Measurements from ENCODE around the gene CTBP2. TPM values are rescaled to one million over a fixed set of nuclear protein-coding genes. Genes with fewer than 3 reads are reported as not detected.

The CTBP2 gene
- total RNA-seq, 1 experiment from 2014 or later: 97.2 TPM

DNA sequence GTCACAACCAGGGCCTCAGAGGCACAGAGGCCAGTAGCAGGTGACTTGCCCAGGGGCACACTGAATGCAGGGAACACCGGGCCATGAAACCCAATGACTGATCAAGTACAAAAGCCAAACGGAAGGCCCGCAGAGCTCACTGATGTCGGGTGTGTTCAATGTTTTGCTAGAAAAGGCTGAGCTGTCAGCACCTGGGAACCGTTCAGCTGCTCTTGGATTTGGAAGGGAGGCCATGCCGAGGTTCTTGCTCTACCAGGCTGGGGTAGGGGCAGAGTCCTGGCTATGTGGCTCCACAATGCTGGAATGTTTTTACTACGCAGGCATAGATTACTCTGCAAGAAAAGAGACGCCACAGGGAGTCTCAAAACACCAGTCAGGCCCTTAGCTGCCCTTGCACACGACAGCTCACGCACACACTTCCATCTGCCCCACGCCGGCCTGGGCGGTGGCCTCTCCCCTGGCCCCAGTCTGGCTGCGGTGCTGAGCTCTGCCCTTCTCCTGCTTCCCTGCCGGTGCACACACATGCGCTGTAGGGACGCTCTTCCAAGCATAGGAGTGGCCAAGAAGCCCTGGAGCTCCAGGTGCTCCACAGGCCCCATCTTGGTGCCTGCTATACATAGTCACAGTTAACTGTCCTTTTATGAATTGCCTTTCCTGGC lies 138.5 kb downstream of the CTBP2 start:
- H3K27me3 ChIP-seq (replicated peaks; ENCODE audit: control insufficient read depth, insufficient read depth, low read length): no peaks in the 10 kb centered on the region
- Mint-ChIP-seq H3K36me3 (ENCODE audit: insufficient read depth, unreplicated experiment) (peaks cover 86% of the 10 kb centered on the region), H3K4me3 (ENCODE audit: unreplicated experiment) (no peak overlapping the region), H3K27me3 (ENCODE audit: insufficient read depth, unreplicated experiment) (no peaks in the 10 kb centered on the region), H3K9me3 (ENCODE audit: unreplicated experiment) (no peaks in the 10 kb centered on the region), H3K27ac (ENCODE audit: unreplicated experiment) (no peak overlapping the region), H3K4me1 (ENCODE audit: low read depth, unreplicated experiment) (no peaks in the 10 kb centered on the region)
- DNase-seq: no peak
- ChIA-PET CTCF (no interaction called here), POLR2A (no interaction called here)
- peaks cover 10% of the 10 kb centered on the region for H3K36me3 ChIP-seq (ENCODE audit: control insufficient read depth, insufficient read depth, low read length)
- H3K4me1 ChIP-seq: no peaks in the 10 kb centered on the region
- TF ChIP-seq, protein P1, sequence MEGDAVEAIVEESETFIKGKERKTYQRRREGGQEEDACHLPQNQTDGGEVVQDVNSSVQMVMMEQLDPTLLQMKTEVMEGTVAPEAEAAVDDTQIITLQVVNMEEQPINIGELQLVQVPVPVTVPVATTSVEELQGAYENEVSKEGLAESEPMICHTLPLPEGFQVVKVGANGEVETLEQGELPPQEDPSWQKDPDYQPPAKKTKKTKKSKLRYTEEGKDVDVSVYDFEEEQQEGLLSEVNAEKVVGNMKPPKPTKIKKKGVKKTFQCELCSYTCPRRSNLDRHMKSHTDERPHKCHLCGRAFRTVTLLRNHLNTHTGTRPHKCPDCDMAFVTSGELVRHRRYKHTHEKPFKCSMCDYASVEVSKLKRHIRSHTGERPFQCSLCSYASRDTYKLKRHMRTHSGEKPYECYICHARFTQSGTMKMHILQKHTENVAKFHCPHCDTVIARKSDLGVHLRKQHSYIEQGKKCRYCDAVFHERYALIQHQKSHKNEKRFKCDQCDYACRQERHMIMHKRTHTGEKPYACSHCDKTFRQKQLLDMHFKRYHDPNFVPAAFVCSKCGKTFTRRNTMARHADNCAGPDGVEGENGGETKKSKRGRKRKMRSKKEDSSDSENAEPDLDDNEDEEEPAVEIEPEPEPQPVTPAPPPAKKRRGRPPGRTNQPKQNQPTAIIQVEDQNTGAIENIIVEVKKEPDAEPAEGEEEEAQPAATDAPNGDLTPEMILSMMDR (IDR thresholded peaks at IDR 0.05; ENCODE audit: insufficient read depth in 1 of 2, low read depth in 1 of 2, low read length in 1 of 2, severe bottlenecking in 1 of 2, unreplicated experiment in 1 of 2): no peak
- no peak overlapping the region for H3K4me3 ChIP-seq (ENCODE audit: low read depth, low read length)
- H3K9me3 ChIP-seq: no peaks in the 10 kb centered on the region
- intact Hi-C loops (cut with micrococcal nuclease; ENCODE audit: unreplicated experiment): no loop called here
- no TSS peak for BruUV-seq (replicated peaks)

DNA sequence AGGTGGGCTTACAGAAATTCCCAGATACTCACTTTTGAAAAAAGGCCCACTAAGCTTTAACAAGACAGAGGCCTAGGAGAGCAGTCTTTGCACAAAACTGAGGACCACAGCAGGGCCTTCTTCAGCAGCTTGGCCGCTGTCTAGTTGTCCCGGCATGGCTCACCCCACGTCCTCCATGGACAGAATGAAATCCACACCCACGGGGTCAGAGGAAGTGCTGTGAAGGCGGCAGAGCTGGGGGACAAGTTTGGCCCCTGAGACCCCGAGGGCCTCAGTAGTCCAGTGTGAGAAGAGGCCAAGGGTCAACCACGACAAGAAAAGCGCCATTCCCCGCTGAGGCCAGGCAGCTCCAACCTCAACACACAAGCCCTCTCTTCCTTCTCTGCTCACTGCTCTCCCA lies 139.5 kb downstream of the CTBP2 start:
- Mint-ChIP-seq H3K27ac (ENCODE audit: unreplicated experiment) (no peak overlapping the region), H3K36me3 (ENCODE audit: insufficient read depth, unreplicated experiment) (peaks cover 81% of the 10 kb centered on the region), H3K4me3 (ENCODE audit: unreplicated experiment) (no peak overlapping the region), H3K9me3 (ENCODE audit: unreplicated experiment) (no peaks in the 10 kb centered on the region), H3K27me3 (ENCODE audit: insufficient read depth, unreplicated experiment) (no peaks in the 10 kb centered on the region), H3K4me1 (ENCODE audit: low read depth, unreplicated experiment) (no peaks in the 10 kb centered on the region)
- intact Hi-C loops (cut with micrococcal nuclease; ENCODE audit: unreplicated experiment): no loop called here
- Histone ChIP-seq H3K9me3 (no peaks in the 10 kb centered on the region), H3K4me1 (no peaks in the 10 kb centered on the region), H3K4me3 (ENCODE audit: low read depth, low read length) (no peak overlapping the region), H3K36me3 (ENCODE audit: control insufficient read depth, insufficient read depth, low read length) (peaks cover 11% of the 10 kb centered on the region), H3K27me3 (replicated peaks; ENCODE audit: control insufficient read depth, insufficient read depth, low read length) (no peaks in the 10 kb centered on the region)
- BruUV-seq (replicated peaks): no TSS peak
- ChIA-PET CTCF (no interaction called here), POLR2A (interaction anchor here (0.6 kb wide), 1 partner anchor 12 kb away, joined by 4 read pairs; no protein-coding TSS in a partner anchor)
- TF ChIP-seq, protein P1 (IDR thresholded peaks at IDR 0.05; ENCODE audit: insufficient read depth in 1 of 2, low read depth in 1 of 2, low read length in 1 of 2, severe bottlenecking in 1 of 2, unreplicated experiment in 1 of 2): no peak
- no peak for DNase-seq

DNA sequence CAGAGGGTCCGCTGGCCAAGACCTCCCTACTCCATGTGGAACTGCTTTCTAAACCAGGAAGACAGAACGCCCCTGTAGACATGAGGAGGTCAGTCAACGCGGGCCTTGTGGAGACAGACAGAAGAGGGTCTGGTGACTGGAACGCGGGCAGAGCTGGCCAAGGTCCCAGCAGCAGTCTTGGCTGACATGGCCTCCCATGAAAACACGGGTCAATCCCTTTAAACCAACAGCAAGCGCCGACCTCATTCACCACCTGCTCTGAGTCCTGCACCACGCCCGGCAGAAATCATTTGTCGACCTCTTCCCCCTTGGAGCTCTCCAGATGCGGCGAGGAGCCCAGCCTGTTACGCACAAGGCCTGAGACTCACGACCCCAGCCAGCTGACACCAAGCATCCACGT lies 140.0 kb downstream of the CTBP2 start:
- CTCF ChIA-PET: no interaction called here
- TF ChIP-seq, protein P1 (IDR thresholded peaks at IDR 0.05; ENCODE audit: insufficient read depth in 1 of 2, low read depth in 1 of 2, low read length in 1 of 2, severe bottlenecking in 1 of 2, unreplicated experiment in 1 of 2): no peak
- POLR2A ChIA-PET: interaction anchor here (0.6 kb wide), 1 partner anchor 11 kb away, joined by 4 read pairs; no protein-coding TSS in a partner anchor
- no peak overlapping the region for H3K27ac Mint-ChIP-seq (ENCODE audit: unreplicated experiment)
- Histone ChIP-seq H3K9me3 (no peaks in the 10 kb centered on the region), H3K4me1 (no peaks in the 10 kb centered on the region), H3K4me3 (ENCODE audit: low read depth, low read length) (no peak overlapping the region), H3K36me3 (ENCODE audit: control insufficient read depth, insufficient read depth, low read length) (peaks cover 11% of the 10 kb centered on the region), H3K27me3 (replicated peaks; ENCODE audit: control insufficient read depth, insufficient read depth, low read length) (no peaks in the 10 kb centered on the region)
- intact Hi-C loops (cut with micrococcal nuclease; ENCODE audit: unreplicated experiment): no loop called here
- DNase-seq: no peak
- no TSS peak for BruUV-seq (replicated peaks)
- no peak overlapping the region for H3K4me3 Mint-ChIP-seq (ENCODE audit: unreplicated experiment)
- H3K9me3 Mint-ChIP-seq (ENCODE audit: unreplicated experiment): no peaks in the 10 kb centered on the region
- no peaks in the 10 kb centered on the region for H3K27me3 Mint-ChIP-seq (ENCODE audit: insufficient read depth, unreplicated experiment)
- H3K36me3 Mint-ChIP-seq (ENCODE audit: insufficient read depth, unreplicated experiment): peaks cover 81% of the 10 kb centered on the region
- no peaks in the 10 kb centered on the region for H3K4me1 Mint-ChIP-seq (ENCODE audit: low read depth, unreplicated experiment)
